Measurements from ENCODE around the gene IL31RA.
"Not testable (repeated sequence)": the region's sequence is repeated elsewhere in the genome, so short reads cannot be mapped to it uniquely, and the experiment has no call there.

GRCh38 chr5:55937598-55937997 is 86.4 kb downstream of the IL31RA start:
- TF ChIP-seq CTCF, POLR2A (IDR thresholded peaks at IDR 0.05): not testable (repeated sequence)

All from uterus (tissue), 2 donors.